ENCODE data around the gene NOVA2.

The NOVA2 gene

DNA sequence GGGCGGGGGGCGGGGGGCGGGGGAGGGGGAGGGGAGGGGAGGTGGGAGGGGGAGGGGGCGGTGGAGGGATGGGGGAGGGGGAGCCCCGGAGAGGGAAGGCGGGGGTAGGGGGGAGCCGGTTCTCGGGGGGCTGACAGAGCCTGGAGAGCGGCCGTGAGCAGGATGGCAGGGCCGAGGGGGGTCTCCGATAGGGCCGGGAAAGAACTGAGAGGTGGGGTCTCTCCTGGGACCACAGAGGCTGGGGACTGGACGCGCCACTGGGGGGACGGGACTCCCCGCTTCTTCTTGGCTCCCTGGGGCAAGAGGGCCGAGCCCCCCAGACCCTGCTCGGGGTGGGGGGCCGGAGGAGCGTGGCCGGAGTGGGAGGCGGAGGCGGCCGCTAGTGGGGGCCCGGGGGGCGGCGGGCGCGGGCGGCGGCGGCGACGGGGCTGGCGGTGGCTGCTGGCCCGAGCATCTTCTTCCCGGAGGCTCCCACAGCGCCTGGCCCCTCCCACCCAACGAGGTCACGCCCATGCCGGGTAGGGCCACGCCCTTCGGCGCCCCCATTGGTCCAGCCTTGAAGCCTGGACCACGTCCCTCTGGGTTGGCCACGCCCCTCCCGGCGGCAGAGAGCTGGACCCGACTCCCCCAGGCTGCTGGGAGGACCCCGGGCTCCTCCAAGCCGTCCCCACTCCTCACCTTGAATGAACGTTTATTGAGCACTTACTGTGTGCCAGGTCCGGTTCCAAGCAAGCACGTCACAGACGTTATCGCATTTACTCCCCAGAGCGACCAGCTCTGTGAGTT, at the start of gene NOVA2:
NOVA2 (minus strand) TSS at position 313 of the 786 bp plus-strand sequence. CDS start 514 bp downstream, outside the sequence.
- DNase-seq = peak; percentile 24

GRCh38 chr19:46023311-46023779, 49.7 kb upstream of the NOVA2 start:
- no peak for DNase-seq

GRCh38 chr19:46022431-46023310, 49.0 kb upstream of the NOVA2 start, which contains the start of gene PGLYRP1:
TSS of gene PGLYRP1 (minus strand) at chr19:46023053. CDS start at chr19:46023021, 32 bp downstream.
- no peak for DNase-seq

GRCh38 chr19:46022061-46022430, 48.4 kb upstream of the NOVA2 start:
- DNase-seq = no peak

GRCh38 chr19:46021531-46022041, 47.9 kb upstream of the NOVA2 start:
- no peak for DNase-seq

GRCh38 chr19:46020819-46021125, 47.1 kb upstream of the NOVA2 start:
- no peak for DNase-seq

- no peak for DNase-seq
Observed at GRCh38 chr19:46019270-46019669, 45.6 kb upstream of the NOVA2 start.

- DNase-seq = no peak
Observed at GRCh38 chr19:46018729-46019251, 45.1 kb upstream of the NOVA2 start.

DNA sequence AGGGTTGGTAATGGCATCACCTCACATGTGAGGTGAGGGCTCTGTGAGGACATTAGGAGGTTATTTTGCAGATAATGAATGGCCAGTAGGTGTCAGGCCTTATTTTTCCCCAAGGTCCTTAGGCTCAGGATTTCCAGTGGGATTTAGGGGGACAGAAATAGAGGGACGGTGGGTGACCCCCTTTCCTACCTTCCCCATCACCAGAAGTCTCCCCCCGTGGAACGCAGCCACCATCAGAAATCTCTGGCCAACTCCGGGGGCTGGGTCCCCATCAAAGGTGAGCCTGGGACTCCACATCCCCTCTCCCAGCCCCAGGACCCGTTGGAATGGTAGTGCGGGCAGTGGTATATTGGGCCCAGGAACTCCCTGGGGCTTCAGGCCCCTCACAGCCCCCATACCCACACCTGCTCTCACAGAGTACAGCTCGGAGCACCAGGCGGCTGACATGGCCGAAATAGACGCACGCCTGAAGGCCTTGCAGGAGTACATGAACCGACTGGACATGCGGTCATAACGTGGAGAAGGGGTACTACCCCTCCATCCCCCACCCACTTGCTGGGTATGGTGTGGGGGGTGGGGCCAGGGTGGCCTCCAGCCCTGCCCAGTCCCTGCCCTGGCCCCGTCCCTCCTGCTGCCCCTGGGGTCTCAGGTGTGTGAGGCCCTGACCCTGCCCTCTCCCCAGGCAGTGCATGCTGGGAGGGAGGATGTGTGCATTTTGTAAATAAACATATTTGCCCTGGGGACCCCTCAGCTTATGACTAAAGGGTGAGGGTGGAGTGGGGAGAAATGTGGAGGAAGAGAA, 44.4 kb upstream of the NOVA2 start:
- DNase-seq = no peak

GRCh38 chr19:46017095-46017429, 43.4 kb upstream of the NOVA2 start:
- no peak for DNase-seq

DNA sequence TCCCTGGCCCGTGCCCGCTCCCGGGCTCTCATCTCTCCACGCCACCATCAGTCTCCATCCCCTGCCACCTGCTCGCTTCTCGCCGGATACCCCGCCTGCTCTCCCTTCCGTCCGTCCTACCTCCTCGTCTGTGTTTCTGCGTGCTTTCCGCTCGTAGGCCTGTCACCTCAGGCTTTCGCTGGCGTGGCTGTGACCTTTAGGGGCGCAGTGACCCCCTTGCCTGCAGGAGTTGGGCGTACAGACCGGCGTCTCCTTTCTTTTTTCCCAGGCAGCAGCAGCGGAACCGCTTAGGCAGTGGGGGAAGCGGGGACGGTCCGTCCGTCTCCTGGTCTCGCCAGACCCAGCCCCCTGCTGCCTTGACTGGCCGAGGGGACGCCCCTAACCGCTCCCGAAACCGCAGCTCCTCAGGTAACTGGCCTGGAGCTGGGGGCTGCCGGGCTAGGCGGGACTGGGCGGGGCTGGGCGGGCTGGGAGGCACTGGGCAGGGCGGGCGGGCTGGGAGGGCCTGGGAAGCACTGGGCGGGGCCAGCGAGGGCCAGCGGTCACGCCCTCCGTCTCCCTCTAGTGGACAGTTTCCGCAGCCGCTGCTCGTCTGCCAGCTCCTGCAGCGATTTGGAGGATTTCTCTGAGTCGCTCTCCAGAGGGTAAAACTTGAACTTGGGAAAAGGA, 42.9 kb upstream of the NOVA2 start:
- DNase-seq = peak; percentile 91

GRCh38 chr19:46015687-46016425, 42.2 kb upstream of the NOVA2 start:
- peak; percentile 55 for DNase-seq

DNA sequence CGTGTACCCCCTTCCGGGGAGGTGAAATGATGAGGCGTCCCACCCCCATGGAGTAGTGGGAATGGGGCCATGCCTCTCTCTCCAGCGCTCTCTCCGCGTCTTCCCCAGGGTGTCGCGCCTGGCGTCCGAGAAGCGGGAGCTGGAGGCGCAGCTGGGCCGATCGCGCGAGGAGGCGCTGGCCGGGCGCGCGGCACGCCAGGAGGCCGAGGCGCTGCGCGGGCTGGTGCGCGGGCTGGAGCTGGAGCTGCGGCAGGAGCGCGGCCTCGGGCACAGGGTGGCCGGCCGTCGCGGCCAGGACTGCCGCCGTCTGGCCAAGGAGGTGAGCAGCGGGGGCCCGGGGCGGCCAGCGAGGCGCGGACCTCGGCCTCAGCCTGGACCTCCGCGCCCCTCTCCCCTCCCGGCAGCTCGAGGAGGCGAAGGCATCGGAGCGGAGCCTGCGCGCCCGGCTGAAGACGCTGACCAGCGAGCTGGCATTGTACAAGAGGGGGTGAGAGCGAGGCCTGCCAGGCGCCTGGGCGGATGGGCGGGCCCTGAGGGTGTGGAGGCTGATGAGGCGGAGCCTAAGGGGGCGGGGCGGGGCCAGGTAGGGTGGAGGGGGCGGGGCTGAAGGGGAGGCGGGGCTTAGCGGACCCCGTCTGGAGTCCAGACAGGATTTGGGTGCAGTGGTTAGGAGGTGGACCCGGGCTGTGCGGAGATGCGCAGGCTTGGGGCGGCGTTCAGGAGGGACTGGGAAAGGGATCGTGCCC, 41.4 kb upstream of the NOVA2 start:
- DNase-seq = peak; percentile 82

- no peak for DNase-seq
Observed at GRCh38 chr19:46014534-46014933, 40.9 kb upstream of the NOVA2 start.

DNA sequence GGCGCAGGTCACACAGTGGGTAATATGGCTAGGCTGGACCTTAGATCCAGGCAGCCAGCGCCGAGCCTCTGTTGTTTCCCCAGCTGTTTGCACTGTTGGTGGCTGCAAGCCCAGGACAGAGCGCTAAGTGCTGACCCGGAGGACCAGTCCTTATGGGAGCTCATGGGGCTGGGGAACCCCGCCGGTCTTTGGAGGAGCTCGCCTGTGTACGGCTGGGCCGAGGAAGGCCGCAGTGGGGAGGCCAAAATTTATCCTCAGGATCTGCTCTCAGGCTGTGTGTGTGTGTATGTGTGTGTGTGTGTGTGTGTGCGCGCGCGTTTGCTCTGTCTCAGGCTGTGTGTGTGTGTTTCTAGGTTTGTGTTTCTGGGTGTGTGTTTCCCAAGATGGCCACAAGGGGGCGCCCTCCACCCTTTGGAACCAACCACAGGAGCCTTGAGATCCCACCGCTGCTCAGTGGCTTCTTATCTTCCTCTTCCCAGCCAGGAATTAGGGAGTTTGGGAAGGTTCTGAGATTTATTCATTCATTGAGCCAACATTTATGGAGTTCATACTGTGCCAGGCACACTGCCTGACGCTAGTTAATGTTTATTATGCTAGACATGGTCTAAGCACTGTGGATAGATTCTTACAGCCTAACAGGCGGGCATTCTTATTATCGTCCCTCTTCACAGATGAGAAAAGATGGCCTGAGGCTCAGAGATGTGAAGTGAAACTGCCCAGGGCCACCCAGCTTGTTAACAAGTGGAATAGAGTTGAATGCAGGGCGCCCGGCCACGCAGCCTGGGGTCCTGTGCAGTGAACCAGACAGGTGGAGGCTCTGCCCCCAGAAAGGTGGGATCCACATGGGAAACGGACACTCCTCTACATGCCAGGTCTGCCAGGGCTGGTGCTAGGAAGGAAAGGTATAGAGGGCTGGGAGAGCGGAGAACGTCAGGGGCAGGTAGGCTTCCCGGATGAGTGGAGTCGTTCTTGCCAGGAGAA, 36.2 kb upstream of the NOVA2 start:
- peak; percentile 78 for DNase-seq

- DNase-seq = no peak
Observed at GRCh38 chr19:46006411-46006810, 32.7 kb upstream of the NOVA2 start.

DNA sequence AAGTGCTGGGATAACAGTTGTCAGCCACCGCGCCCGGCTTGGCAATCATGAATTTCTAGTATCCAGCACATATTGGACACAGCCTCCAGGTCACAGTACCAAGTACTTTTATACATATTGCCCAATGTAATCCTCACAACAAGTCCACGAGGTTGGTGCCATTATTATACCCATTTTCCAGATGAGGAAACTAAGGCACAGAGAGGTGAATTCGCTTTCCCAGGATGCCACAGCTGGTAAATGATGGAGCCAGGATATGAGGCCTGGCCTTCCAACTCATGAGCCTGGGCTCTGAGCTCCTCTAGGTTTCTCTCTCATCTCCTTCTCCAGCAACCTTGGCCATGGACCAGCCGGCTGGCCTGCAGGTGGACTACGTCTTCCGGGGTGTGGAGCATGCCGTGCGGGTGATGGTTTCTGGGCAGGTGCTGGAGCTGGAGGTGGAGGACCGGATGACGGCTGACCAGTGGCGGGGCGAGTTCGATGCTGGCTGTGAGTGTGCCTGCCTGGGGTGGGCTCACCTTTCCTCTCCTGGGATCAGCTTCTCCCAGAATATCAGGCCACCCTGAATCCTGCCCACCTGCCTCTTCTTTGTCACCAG, 29.1 kb upstream of the NOVA2 start:
- no peak for DNase-seq

GRCh38 chr19:46000491-46001246, 27.0 kb upstream of the NOVA2 start:
- DNase-seq = peak; percentile 90

Data from CD4-positive, alpha-beta T cell treated with Interleukin-17A for 4 hours (primary cell).